GM12872 (cell line): ENCODE data around the gene SELENOT.

Experiments
- TF ChIP-seq, protein P1 (sequence below): IDR thresholded peaks from 3 replicates; pipeline ENCODE4 v1.5.1; 2011; ENCODE audit warnings: low read depth, mild to moderate bottlenecking, low read length, moderate library complexity; ENCODE audit not compliant: insufficient read depth

The SELENOT gene

DNA sequence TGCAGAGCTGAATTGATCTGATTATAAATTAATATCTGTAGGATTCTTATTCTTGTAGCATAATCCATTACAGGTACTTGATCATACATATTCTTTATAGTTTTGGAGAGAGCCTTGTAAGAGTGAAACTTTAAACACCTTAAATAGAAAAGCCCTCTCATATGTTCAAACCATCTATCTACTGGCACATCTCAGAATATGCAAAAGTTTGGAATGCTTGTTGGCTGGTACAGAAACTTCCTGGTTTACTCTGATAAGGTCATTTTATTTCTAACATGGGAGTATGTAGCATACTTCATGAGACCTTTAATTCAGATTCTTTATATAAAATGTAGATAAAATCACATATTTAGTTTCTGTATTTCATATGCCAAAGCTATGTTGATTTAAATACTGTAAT is 21.9 kb upstream of the SELENOT start:
- TF ChIP-seq, protein P1, sequence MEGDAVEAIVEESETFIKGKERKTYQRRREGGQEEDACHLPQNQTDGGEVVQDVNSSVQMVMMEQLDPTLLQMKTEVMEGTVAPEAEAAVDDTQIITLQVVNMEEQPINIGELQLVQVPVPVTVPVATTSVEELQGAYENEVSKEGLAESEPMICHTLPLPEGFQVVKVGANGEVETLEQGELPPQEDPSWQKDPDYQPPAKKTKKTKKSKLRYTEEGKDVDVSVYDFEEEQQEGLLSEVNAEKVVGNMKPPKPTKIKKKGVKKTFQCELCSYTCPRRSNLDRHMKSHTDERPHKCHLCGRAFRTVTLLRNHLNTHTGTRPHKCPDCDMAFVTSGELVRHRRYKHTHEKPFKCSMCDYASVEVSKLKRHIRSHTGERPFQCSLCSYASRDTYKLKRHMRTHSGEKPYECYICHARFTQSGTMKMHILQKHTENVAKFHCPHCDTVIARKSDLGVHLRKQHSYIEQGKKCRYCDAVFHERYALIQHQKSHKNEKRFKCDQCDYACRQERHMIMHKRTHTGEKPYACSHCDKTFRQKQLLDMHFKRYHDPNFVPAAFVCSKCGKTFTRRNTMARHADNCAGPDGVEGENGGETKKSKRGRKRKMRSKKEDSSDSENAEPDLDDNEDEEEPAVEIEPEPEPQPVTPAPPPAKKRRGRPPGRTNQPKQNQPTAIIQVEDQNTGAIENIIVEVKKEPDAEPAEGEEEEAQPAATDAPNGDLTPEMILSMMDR: no peak

DNA sequence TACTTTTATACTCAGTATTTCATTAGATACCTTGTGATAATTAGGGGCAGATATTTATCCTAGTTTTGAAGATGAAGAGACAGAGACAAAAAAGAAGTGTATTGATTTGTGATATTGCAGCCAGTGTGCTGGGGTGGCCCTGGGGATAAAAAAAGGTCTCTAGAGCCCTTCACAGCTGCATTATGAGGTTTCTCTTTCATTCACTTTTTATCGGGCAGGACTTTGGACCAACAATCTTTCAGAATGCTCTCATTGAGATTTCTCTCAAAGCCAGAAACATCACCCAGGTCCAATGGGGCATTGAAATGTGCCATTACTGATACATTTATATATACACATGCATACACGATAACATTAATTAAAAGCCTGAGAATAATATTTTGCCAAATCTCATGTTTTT is 20.5 kb upstream of the SELENOT start:
- TF ChIP-seq, protein P1: no peak

DNA sequence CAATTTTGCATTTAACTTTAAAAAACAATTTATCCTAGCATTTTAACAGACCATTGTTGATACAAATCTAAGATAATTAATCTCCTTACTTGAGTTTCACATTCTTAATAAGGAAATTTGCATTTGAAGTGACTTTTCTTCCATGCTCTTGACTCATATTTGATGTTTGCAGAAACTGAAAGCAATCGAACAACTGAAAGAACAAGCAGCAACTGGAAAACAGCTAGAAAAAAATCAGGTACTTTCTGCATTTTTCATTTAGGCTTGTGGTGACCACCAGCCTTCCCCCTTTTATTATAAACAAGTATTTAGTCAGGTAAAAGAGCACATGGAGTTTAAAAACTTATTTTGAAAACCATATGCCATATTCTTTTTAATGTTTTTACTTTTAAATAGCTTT is 20.1 kb upstream of the SELENOT start:
- TF ChIP-seq, protein P1: no peak

DNA sequence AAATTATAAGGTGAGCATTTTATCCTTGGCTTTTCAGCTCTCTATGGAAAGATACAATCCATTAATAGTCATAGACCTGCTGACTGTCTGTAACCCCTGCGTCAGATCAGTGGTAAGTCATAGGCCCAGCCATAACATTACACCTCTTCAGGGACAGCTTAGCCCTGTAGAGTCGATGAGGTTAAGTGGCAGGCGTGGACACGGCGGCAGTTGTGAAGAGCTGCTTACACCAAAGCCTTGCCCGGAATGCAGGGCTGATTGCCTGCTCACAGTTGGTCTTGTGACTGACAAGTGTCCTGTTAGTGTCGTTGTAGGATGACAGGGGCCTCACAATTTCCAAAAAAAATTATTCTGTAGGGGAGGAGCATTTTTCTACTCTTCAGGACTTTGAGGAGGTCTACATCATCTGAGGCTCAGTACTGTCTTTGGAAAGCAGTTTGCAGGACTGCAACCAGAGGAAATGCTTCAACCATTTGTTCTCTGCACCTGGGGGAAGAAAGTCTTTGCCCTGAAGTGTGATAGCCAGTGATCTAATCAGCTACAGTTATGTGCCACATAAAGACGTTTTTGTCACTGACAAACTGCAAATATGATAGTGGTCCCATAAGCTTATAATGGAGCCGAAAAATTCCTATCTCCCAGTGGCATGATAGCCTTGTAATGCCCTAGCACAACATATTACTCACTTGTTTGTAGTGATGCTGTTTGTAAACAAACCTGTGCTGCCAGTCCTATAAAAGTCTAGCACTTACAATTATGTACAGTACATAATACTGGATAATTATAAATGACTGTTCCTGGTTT is 14.9 kb upstream of the SELENOT start:
- TF ChIP-seq, protein P1: no peak

DNA sequence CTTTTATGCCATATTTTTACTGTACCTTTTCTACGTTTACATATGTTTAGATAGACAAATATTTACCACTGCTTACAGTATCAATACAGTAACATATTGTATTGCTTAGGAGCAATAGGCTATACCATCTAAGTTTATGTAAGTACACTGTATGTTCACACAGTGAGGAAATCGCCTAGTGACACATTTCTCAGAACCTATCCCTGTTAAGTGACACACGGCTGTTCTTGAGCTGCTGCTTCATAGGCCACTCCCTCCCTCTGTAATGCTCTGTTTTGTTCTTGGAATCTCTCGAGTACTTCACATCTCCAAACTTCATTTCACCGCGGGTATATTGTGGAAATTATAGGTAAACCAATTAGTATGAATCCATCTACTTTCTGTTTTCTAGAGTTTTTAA is 13.4 kb upstream of the SELENOT start:
- TF ChIP-seq, protein P1: no peak

DNA sequence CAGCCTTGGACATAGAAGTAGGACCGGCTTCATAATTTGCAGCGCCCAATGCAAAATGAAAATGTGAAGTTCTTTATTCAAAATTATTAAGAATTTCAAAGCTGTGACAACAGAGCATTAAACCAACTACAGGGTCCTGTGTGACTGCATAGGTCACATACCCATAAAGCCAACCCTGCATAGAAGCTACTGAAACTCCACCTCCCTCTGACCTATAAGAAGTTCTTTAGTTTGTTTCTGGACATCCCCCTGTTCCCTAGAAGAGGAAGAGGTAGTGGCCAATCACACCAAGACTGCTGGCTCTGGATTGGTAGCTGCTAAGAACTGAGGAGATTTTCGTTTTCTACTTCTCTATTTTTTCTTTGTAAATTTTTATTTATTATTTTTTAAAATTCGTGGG is 9.0 kb upstream of the SELENOT start:
- TF ChIP-seq, protein P1: no peak

DNA sequence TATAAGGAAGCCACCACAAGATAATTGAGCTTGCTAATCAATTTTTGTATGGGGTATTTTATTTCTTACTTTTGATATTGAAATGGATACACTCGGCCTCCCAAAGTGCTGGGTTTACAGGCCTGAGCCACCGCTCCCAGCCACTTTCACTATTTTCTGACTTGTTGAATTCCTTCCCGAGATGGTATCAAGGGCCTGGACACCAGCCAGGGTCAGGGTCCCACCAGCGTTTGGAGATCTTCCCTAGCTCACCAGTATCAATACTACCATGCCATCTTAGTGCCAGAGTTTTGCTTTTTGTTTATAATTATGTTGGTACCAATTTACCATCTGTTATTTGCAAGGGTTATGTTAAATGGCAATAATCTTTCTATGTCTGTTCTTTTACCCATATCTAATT is 5.5 kb upstream of the SELENOT start:
- TF ChIP-seq, protein P1: no peak
